GM18519 (cell line): ENCODE data around the gene SUSD2.
"Not testable (repeated sequence)": the region's sequence is repeated elsewhere in the genome, so short reads cannot be mapped to it uniquely, and the experiment has no call there.

Experiments
- ATAC-seq: cut with Tn5 transposase; IDR thresholded peaks from one replicate; pipeline ENCODE4 v1.9.1; 2021; ENCODE audit warnings: mild to moderate bottlenecking, moderate library complexity; ENCODE audit not compliant: unreplicated experiment, low FRiP score

Gene SUSD2

GRCh38 chr22:24186352-24186740, 5.1 kb downstream of the SUSD2 start:
- ATAC-seq = no peak

GRCh38 chr22:24186892-24187670, 5.8 kb downstream of the SUSD2 start:
- no peak for ATAC-seq

GRCh38 chr22:24187731-24188644, 6.7 kb downstream of the SUSD2 start:
- no peak for ATAC-seq

GRCh38 chr22:24188705-24189248, 7.5 kb downstream of the SUSD2 start:
- ATAC-seq = no peak

GRCh38 chr22:24189249-24190158, 8.2 kb downstream of the SUSD2 start:
- no peak for ATAC-seq

GRCh38 chr22:24190159-24190540, 8.9 kb downstream of the SUSD2 start:
- no peak for ATAC-seq

GRCh38 chr22:24190596-24191208, 9.4 kb downstream of the SUSD2 start:
- no peak for ATAC-seq

GRCh38 chr22:24191381-24191841, 10.1 kb downstream of the SUSD2 start:
- ATAC-seq = no peak

GRCh38 chr22:24191893-24192292, 10.6 kb downstream of the SUSD2 start:
- no peak for ATAC-seq

GRCh38 chr22:24198682-24199052, 17.4 kb downstream of the SUSD2 start:
- ATAC-seq = no peak

GRCh38 chr22:24200619-24201212, 19.4 kb downstream of the SUSD2 start:
- ATAC-seq = no peak

GRCh38 chr22:24201681-24202614, 20.7 kb downstream of the SUSD2 start:
- ATAC-seq = no peak

- not testable (repeated sequence) for ATAC-seq
Measured at GRCh38 chr22:24203856-24204255, 22.6 kb downstream of the SUSD2 start.

- no peak for ATAC-seq
Measured at GRCh38 chr22:24205438-24206195, 24.3 kb downstream of the SUSD2 start.

- ATAC-seq = not testable (repeated sequence)
Measured at GRCh38 chr22:24206460-24207263, 25.4 kb downstream of the SUSD2 start.

GRCh38 chr22:24207264-24208011, 26.2 kb downstream of the SUSD2 start:
- no peak for ATAC-seq
